ENCODE results near the gene COA5.
A peak's percentile ranks its signal among the peaks of the same experiment; 100 is the strongest.

The COA5 gene

DNA sequence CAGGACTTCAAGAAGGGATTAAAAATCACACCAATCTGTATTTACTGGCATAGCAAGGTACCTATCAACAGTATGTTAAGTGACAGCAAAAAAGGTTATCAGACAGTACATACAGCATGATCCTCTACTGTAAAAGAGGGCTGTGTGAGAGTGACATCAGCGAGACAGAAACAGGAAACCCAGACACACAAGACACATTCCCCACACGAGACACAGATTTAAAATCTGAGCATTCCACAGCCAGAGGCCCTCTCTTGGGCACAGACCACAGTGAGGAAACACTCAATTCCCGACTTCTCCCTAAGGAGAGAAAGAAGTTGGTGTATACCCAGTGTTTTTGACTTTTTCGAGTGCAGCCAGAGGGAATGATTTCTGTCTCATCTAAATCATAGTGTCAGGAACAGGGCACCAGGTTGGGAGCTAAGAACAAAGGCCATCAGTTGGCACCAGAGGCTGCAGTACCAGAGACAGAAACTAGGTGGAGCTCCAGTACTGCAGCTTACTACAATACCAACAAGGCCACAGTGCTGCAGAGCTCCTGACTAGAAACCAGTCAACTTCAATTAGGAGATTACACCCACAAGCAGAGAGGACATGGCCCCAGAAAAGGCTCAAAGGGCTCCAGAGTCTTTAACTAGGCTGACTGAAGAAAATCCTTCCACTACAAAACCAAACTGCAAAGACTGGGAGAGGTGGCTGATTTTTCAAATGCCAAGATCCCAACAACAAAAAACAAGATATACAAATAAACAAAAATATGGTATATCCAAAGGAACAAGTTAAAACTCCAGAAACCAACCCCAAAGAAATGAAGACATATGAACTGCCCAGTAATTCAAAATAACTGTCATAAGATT is 41.1 kb upstream of the COA5 start:
- peak; percentile 61 for DNase-seq (ENCODE audit: low spot score)
- in situ Hi-C loops (cut with MboI; ENCODE audit: low sequenced_read_pairs, unreplicated experiment) = loop anchor here (25.0 kb wide), 1 partner anchor 838 kb away; the partner anchor contains the start of gene REV1
- TF ChIP-seq, protein P1, sequence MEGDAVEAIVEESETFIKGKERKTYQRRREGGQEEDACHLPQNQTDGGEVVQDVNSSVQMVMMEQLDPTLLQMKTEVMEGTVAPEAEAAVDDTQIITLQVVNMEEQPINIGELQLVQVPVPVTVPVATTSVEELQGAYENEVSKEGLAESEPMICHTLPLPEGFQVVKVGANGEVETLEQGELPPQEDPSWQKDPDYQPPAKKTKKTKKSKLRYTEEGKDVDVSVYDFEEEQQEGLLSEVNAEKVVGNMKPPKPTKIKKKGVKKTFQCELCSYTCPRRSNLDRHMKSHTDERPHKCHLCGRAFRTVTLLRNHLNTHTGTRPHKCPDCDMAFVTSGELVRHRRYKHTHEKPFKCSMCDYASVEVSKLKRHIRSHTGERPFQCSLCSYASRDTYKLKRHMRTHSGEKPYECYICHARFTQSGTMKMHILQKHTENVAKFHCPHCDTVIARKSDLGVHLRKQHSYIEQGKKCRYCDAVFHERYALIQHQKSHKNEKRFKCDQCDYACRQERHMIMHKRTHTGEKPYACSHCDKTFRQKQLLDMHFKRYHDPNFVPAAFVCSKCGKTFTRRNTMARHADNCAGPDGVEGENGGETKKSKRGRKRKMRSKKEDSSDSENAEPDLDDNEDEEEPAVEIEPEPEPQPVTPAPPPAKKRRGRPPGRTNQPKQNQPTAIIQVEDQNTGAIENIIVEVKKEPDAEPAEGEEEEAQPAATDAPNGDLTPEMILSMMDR (IDR thresholded peaks at IDR 0.05; ENCODE audit: borderline replicate concordance, control extremely low read depth, extremely low read depth, insufficient read depth, missing control alignments) = peak; percentile 94

DNA sequence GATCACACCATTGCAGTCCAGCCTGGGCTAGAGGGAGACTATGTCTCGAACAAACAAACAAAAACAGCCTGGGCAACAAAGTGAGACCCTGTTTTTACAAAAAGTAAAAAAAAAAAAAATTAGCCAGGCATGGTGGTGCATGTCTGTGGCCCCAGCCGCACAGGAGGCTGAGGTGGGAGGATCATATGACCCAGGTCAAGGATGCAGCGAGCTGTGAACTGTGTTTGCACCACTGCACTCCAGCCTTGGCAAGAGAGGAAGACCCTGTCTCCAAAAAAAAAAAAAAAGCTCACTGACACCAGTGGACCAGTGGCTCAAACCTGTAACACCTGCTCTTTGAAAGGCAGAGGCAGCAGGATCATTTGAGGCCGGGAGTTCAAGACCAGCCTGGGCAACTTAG is 40.1 kb upstream of the COA5 start:
- in situ Hi-C loops (cut with MboI; ENCODE audit: low sequenced_read_pairs, unreplicated experiment) = loop anchor here (25.0 kb wide), 1 partner anchor 839 kb away; the partner anchor contains the start of gene REV1
- TF ChIP-seq, protein P1 (IDR thresholded peaks at IDR 0.05; ENCODE audit: borderline replicate concordance, control extremely low read depth, extremely low read depth, insufficient read depth, missing control alignments) = no peak
- no peak for DNase-seq (ENCODE audit: low spot score)

DNA sequence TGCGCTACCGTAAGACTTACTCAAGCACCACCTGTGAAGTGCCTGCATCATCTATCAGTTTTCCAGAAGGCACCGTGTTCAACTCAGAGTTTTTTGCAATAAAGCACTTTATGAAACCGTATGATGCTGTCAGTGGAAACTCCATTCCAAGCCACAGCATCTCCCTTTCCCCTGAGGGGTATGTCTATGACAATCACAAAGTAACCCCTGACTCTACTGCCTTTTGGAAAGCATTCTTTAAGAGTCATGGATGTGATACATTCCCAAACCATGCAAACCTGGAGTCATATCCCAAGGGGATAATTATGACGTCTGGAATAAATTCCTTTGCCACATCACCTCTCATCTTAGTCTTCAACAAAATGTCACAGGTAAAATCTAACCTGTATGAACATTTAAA is 39.3 kb upstream of the COA5 start:
- TF ChIP-seq, protein P1 (IDR thresholded peaks at IDR 0.05; ENCODE audit: borderline replicate concordance, control extremely low read depth, extremely low read depth, insufficient read depth, missing control alignments) = no peak
- no peak for DNase-seq (ENCODE audit: low spot score)
- in situ Hi-C loops (cut with MboI; ENCODE audit: low sequenced_read_pairs, unreplicated experiment) = loop anchor here (25.0 kb wide), 1 partner anchor 840 kb away; the partner anchor contains the start of gene REV1

DNA sequence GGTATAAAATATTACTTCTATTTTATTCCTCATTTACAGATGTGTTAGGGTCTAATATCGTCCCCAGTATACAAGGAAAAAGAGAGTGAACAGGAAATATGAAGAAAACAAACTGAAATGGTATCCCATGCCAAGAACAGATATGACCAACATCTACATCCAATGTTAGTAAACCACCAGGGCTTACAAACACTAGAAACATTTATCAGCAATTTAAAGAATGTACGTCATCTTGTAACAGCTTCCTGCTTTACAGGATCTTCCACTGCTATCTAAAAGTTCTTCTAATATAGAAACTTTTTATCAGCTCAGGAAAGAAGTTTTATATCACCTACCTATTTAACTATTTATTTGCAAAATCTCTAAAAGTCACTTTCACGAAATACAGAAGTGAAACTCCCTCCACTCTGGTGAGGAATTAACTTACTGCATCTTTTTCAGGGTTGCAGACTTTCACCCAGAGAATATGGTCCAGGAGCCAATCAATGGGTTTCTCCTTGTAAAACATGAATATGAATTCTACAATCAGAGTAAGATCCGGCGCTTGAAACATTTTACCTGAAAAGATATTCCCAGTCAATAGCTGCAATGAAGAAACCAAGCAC is 35.3 kb upstream of the COA5 start:
- TF ChIP-seq, protein P1 (IDR thresholded peaks at IDR 0.05; ENCODE audit: borderline replicate concordance, control extremely low read depth, extremely low read depth, insufficient read depth, missing control alignments) = no peak
- DNase-seq (ENCODE audit: low spot score) = no peak
- in situ Hi-C loops (cut with MboI; ENCODE audit: low sequenced_read_pairs, unreplicated experiment) = loop anchor here (25.0 kb wide), 1 partner anchor 844 kb away; the partner anchor contains the start of gene REV1

DNA sequence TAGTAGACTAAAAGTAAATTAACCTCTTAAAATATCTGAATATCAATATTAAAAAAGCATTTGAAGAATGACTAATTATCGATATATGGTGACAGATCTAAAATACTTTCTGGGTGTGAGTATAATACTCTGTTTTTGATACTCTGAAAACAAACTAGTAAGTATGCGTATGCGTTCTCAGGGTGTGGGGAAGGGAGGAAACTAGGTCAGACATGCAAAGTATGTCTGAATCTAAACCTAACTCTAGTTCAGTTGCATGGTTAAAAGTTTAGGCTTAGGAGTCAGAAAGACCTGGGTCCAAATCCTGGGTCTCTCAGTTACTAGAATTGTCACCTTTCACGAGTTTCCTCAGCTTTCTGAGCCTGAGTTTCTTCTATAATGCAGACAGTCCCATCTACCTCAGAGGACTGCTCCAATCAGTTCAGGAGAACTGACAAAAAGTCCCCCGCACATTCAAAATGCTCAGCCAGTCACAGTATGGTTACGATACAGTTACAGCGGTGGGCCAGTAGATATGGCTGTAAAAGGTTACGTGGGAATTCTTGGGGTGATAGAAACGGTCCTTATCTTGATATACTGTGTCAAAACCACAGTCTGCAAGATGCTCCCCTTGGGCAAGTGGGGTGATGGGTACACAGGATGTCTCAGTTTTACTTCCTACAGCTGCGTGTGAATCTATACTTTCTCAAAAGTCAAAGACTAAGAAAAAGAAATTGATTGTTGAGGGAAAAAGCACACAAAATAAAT is 29.3 kb upstream of the COA5 start:
- DNase-seq (ENCODE audit: low spot score) = peak; percentile 54
- in situ Hi-C loops (cut with MboI; ENCODE audit: low sequenced_read_pairs, unreplicated experiment) = loop anchor here (25.0 kb wide), 1 partner anchor 850 kb away; the partner anchor contains the start of gene REV1
- TF ChIP-seq, protein P1 (IDR thresholded peaks at IDR 0.05; ENCODE audit: borderline replicate concordance, control extremely low read depth, extremely low read depth, insufficient read depth, missing control alignments) = no peak

All from GM13976 (cell line).